ENCODE results near the gene DDX4.

- TF ChIP-seq CTCF (IDR thresholded peaks at IDR 0.05) (no peak), POLR2A (IDR thresholded peaks at IDR 0.05) (no peak)
These were observed 118.8 kb downstream of the DDX4 start for GRCh38 chr5:55856516-55857246.

All from esophagus squamous epithelium (tissue), 4 donors.